ENCODE results near the gene C2orf68. TPM values are rescaled to one million over a fixed set of nuclear protein-coding genes. Genes with fewer than 3 reads are reported as not detected.

C2orf68 gene
- total RNA-seq, 1 donor from 2014 or later, result 36.3 TPM

- no peak for DNase-seq (ENCODE audit: low spot score)
- Mint-ChIP-seq H3K36me3 (ENCODE audit: low read depth) (peaks cover 10% of the 10 kb centered on the region), H3K9me3 (no peaks in the 10 kb centered on the region), H3K27me3 (ENCODE audit: insufficient read depth) (no peaks in the 10 kb centered on the region), H3K4me3 (peak overlapping the region; percentile 86), H3K4me1 (ENCODE audit: low read depth) (peaks cover 18% of the 10 kb centered on the region), H3K27ac (no peak overlapping the region)
- intact Hi-C loops (cut with micrococcal nuclease), result loop anchor here (1.0 to 2.0 kb wide), 5 partner anchors 9 to 184 kb away; partner anchors contain the start of genes MAT2A, SH2D6, USP39 and VAMP5
Measured at GRCh38 chr2:85601771-85602475, 9.9 kb downstream of the C2orf68 start.

- H3K27me3 Mint-ChIP-seq (ENCODE audit: insufficient read depth), result no peaks in the 10 kb centered on the region
- H3K4me3 Mint-ChIP-seq, result peak overlapping the region; percentile 86
- no peaks in the 10 kb centered on the region for H3K9me3 Mint-ChIP-seq
- peaks cover 7% of the 10 kb centered on the region for H3K36me3 Mint-ChIP-seq (ENCODE audit: low read depth)
- H3K27ac Mint-ChIP-seq, result no peak overlapping the region
- intact Hi-C loops (cut with micrococcal nuclease), result no loop called here
- peaks cover 23% of the 10 kb centered on the region for H3K4me1 Mint-ChIP-seq (ENCODE audit: low read depth)
- no peak for DNase-seq (ENCODE audit: low spot score)
Measured at GRCh38 chr2:85600951-85601770, 10.7 kb downstream of the C2orf68 start.

- H3K4me3 Mint-ChIP-seq, result peak overlapping the region; percentile 33
- H3K36me3 Mint-ChIP-seq (ENCODE audit: low read depth), result peaks cover 13% of the 10 kb centered on the region
- H3K27me3 Mint-ChIP-seq (ENCODE audit: insufficient read depth), result no peaks in the 10 kb centered on the region
- H3K27ac Mint-ChIP-seq, result no peak overlapping the region
- H3K9me3 Mint-ChIP-seq, result no peaks in the 10 kb centered on the region
- intact Hi-C loops (cut with micrococcal nuclease), result no loop called here
- peaks cover 23% of the 10 kb centered on the region for H3K4me1 Mint-ChIP-seq (ENCODE audit: low read depth)
- no peak for DNase-seq (ENCODE audit: low spot score)
Measured at GRCh38 chr2:85600235-85600575, 11.7 kb downstream of the C2orf68 start.

GRCh38 chr2:85599468-85600234, 12.2 kb downstream of the C2orf68 start:
- no peak for DNase-seq (ENCODE audit: low spot score)
- Mint-ChIP-seq H3K4me1 (ENCODE audit: low read depth) (peaks cover 26% of the 10 kb centered on the region), H3K9me3 (no peaks in the 10 kb centered on the region), H3K27ac (no peak overlapping the region), H3K27me3 (ENCODE audit: insufficient read depth) (no peaks in the 10 kb centered on the region), H3K4me3 (peak overlapping the region; percentile 33), H3K36me3 (ENCODE audit: low read depth) (peaks cover 13% of the 10 kb centered on the region)
- intact Hi-C loops (cut with micrococcal nuclease), result no loop called here

- no peak overlapping the region for H3K27ac Mint-ChIP-seq
- peaks cover 30% of the 10 kb centered on the region for H3K4me1 Mint-ChIP-seq (ENCODE audit: low read depth)
- no peaks in the 10 kb centered on the region for H3K27me3 Mint-ChIP-seq (ENCODE audit: insufficient read depth)
- H3K9me3 Mint-ChIP-seq, result no peaks in the 10 kb centered on the region
- H3K36me3 Mint-ChIP-seq (ENCODE audit: low read depth), result peaks cover 13% of the 10 kb centered on the region
- no peak for DNase-seq (ENCODE audit: low spot score)
- H3K4me3 Mint-ChIP-seq, result no peak overlapping the region
- intact Hi-C loops (cut with micrococcal nuclease), result no loop called here
Measured at GRCh38 chr2:85598594-85599340, 13.1 kb downstream of the C2orf68 start.

GRCh38 chr2:85597241-85597640, 14.6 kb downstream of the C2orf68 start:
- intact Hi-C loops (cut with micrococcal nuclease), result no loop called here
- H3K4me1 Mint-ChIP-seq (ENCODE audit: low read depth), result peaks cover 22% of the 10 kb centered on the region
- peaks cover 10% of the 10 kb centered on the region for H3K36me3 Mint-ChIP-seq (ENCODE audit: low read depth)
- no peak overlapping the region for H3K27ac Mint-ChIP-seq
- H3K27me3 Mint-ChIP-seq (ENCODE audit: insufficient read depth), result no peaks in the 10 kb centered on the region
- H3K9me3 Mint-ChIP-seq, result no peaks in the 10 kb centered on the region
- DNase-seq (ENCODE audit: low spot score), result no peak
- peak overlapping the region; percentile 99 for H3K4me3 Mint-ChIP-seq

GRCh38 chr2:85596486-85597143, 15.3 kb downstream of the C2orf68 start:
- Mint-ChIP-seq H3K27me3 (ENCODE audit: insufficient read depth) (no peaks in the 10 kb centered on the region), H3K36me3 (ENCODE audit: low read depth) (peaks cover 10% of the 10 kb centered on the region), H3K27ac (peak overlapping the region; percentile 92), H3K4me1 (ENCODE audit: low read depth) (peaks cover 22% of the 10 kb centered on the region), H3K4me3 (peak overlapping the region; percentile 99), H3K9me3 (no peaks in the 10 kb centered on the region)
- intact Hi-C loops (cut with micrococcal nuclease), result no loop called here
- DNase-seq (ENCODE audit: low spot score), result no peak

- intact Hi-C loops (cut with micrococcal nuclease), result no loop called here
- no peaks in the 10 kb centered on the region for H3K9me3 Mint-ChIP-seq
- H3K4me1 Mint-ChIP-seq (ENCODE audit: low read depth), result peaks cover 22% of the 10 kb centered on the region
- no peaks in the 10 kb centered on the region for H3K27me3 Mint-ChIP-seq (ENCODE audit: insufficient read depth)
- H3K4me3 Mint-ChIP-seq, result peak overlapping the region; percentile 99
- H3K27ac Mint-ChIP-seq, result peak overlapping the region; percentile 92
- no peak for DNase-seq (ENCODE audit: low spot score)
- peaks cover 10% of the 10 kb centered on the region for H3K36me3 Mint-ChIP-seq (ENCODE audit: low read depth)
Measured at GRCh38 chr2:85596026-85596333, 15.9 kb downstream of the C2orf68 start.

GRCh38 chr2:85595301-85596025, 16.4 kb downstream of the C2orf68 start, which contains the start of gene RNF181:
RNF181 (plus strand) TSS chr2:85595745; CDS start chr2:85595764, 19 bp downstream.
- no peaks in the 10 kb centered on the region for H3K27me3 Mint-ChIP-seq (ENCODE audit: insufficient read depth)
- H3K36me3 Mint-ChIP-seq (ENCODE audit: low read depth), result peaks cover 10% of the 10 kb centered on the region
- intact Hi-C loops (cut with micrococcal nuclease), result loop anchor here (1.0 to 2.0 kb wide), 8 partner anchors 8 to 175 kb away; partner anchors contain the start of genes C2orf68, GGCX and USP39
- H3K27ac Mint-ChIP-seq, result peak within 1 kb of the TSS; percentile 92
- no peaks in the 10 kb centered on the region for H3K9me3 Mint-ChIP-seq
- DNase-seq (ENCODE audit: low spot score), result peak; percentile 91
- peaks cover 22% of the 10 kb centered on the region for H3K4me1 Mint-ChIP-seq (ENCODE audit: low read depth)
- H3K4me3 Mint-ChIP-seq, result peak within 1 kb of the TSS; percentile 99

GRCh38 chr2:85594715-85595300, 17.1 kb downstream of the C2orf68 start:
- DNase-seq (ENCODE audit: low spot score), result no peak
- Mint-ChIP-seq H3K36me3 (ENCODE audit: low read depth) (peaks cover 10% of the 10 kb centered on the region), H3K27me3 (ENCODE audit: insufficient read depth) (no peaks in the 10 kb centered on the region), H3K4me3 (peak overlapping the region; percentile 99), H3K4me1 (ENCODE audit: low read depth) (peaks cover 22% of the 10 kb centered on the region), H3K9me3 (no peaks in the 10 kb centered on the region), H3K27ac (peak overlapping the region; percentile 92)
- intact Hi-C loops (cut with micrococcal nuclease), result loop anchor here (1.0 to 2.0 kb wide), 8 partner anchors 8 to 175 kb away; partner anchors contain the start of genes C2orf68, GGCX and USP39

- Mint-ChIP-seq H3K9me3 (no peaks in the 10 kb centered on the region), H3K36me3 (ENCODE audit: low read depth) (peaks cover 9% of the 10 kb centered on the region), H3K4me1 (ENCODE audit: low read depth) (peaks cover 29% of the 10 kb centered on the region), H3K27ac (no peak overlapping the region), H3K27me3 (ENCODE audit: insufficient read depth) (no peaks in the 10 kb centered on the region), H3K4me3 (peak overlapping the region; percentile 99)
- no peak for DNase-seq (ENCODE audit: low spot score)
- intact Hi-C loops (cut with micrococcal nuclease), result no loop called here
Measured at GRCh38 chr2:85593023-85593422, 18.8 kb downstream of the C2orf68 start.
